Spleen (tissue), 7 donors: ENCODE data around the gene DYNLL1.

ENCODE experiments used
- CTCF ChIP-seq, 11 experiments: fragments of 200-600 bp in 7 of 11; fragments of 450-650 bp in 4 of 11; sonication (generic) in 4 of 11; IDR thresholded peaks in 8 of 11; conservative IDR thresholded peaks in 3 of 11; 1 replicate in 7 of 11; 2 replicates in 4 of 11; pipeline versions ENCODE4 v1.4.0 to v1.8.0; 2016 to 2021; ENCODE audit warnings: antibody characterized with exemption in 11 of 11, inconsistent platforms in 4 of 11, mild to moderate bottlenecking in 1 of 11
- POLR2A ChIP-seq, 3 donors: fragments of 450-650 bp; IDR thresholded peaks; one replicate each; pipeline ENCODE4 v1.5.1; 2017; ENCODE audit warnings: antibody characterized with exemption in 3 of 3, mild to moderate bottlenecking in 1 of 3
- donor health status: DM: no; HTN: no; CAD: no; lungs with moderate emphysema.
- donor health status: DM: no; HTN: no; CAD: no.
- donor health status: DM: no; HTN: no; CAD: no.

- TF ChIP-seq CTCF (IDR thresholded peaks at IDR 0.05 in 8 of 11, conservative IDR thresholded peaks at IDR 0.05 in 3 of 11) (peak in 1 of 11 experiments; percentile 8), POLR2A (IDR thresholded peaks at IDR 0.05) (no peak)
These were observed 33.1 kb downstream of the DYNLL1 start, which contains the start of gene COQ5 for GRCh38 chr12:120528861-120529525.
